ENCODE data around the gene CHCHD4. TPM values are rescaled to one million over a fixed set of nuclear protein-coding genes. Genes with fewer than 3 reads are reported as not detected.
"Not testable (repeated sequence)": the region's sequence is repeated elsewhere in the genome, so short reads cannot be mapped to it uniquely, and the experiment has no call there.

Gene CHCHD4
- total RNA-seq, 1 donor from 2014 or later: 10.8 TPM

DNA sequence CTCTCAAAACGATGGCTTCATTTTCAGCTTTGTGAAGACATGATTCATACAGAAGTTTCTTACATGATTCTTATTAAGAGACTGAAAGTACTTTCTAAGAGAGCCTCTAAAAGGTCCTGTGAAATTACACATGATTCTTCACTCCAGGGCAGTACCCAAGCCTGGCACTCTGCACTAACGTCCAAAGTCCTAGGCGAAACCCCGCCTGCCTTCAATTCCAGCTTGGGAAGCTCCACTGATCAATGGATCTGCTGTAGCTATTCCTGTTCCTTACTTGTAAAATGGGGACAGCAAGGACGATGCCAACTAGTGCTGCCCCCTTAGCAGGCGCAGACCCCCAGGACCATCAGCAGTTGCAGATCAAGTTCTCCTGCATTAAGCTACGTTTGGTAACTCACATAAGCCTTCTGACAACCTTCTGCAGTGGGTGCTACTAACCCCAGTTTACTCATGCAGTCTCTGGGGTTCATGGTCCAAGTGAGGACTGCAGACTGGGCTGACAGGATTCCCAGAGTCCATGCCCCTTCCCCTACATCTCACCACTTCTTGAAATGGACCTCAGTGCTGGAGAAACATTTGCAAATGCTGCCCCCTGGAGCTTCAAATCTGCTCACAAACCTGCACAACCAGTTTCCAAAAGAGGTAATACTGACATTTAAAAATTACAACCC lies 10.6 kb downstream of the CHCHD4 start:
- Mint-ChIP-seq H3K9me3 (ENCODE audit: low read depth) (no peaks in the 10 kb centered on the region), H3K4me3 (ENCODE audit: low read depth) (no peak overlapping the region), H3K27me3 (no peaks in the 10 kb centered on the region), H3K4me1 (ENCODE audit: low read depth) (peaks cover 6% of the 10 kb centered on the region), H3K36me3 (ENCODE audit: insufficient read depth) (peaks cover 11% of the 10 kb centered on the region), H3K27ac (no peak overlapping the region)
- TF ChIP-seq, protein P1, sequence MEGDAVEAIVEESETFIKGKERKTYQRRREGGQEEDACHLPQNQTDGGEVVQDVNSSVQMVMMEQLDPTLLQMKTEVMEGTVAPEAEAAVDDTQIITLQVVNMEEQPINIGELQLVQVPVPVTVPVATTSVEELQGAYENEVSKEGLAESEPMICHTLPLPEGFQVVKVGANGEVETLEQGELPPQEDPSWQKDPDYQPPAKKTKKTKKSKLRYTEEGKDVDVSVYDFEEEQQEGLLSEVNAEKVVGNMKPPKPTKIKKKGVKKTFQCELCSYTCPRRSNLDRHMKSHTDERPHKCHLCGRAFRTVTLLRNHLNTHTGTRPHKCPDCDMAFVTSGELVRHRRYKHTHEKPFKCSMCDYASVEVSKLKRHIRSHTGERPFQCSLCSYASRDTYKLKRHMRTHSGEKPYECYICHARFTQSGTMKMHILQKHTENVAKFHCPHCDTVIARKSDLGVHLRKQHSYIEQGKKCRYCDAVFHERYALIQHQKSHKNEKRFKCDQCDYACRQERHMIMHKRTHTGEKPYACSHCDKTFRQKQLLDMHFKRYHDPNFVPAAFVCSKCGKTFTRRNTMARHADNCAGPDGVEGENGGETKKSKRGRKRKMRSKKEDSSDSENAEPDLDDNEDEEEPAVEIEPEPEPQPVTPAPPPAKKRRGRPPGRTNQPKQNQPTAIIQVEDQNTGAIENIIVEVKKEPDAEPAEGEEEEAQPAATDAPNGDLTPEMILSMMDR (IDR thresholded peaks at IDR 0.05; ENCODE audit: unreplicated experiment): peak; percentile 59
- no peak for DNase-seq (ENCODE audit: low spot score, unreplicated experiment)

DNA sequence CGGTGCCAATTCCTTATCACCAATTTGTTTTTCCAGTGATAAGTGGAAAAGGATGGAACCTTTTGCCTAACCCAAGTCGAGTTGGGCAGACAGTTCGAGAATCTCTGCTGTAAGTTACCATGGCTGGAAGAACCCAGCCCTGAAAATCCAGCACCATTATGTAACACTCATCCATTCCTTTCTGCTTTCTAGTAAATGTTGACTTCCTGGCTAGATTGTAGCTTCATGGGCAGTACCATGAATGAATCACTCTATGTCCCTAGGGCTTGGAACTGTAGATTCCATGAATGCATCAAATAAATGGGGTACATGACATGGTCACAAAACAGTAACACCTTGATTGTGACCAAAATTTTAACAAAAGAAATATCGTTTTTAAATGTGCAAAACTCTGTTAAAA lies 14.0 kb downstream of the CHCHD4 start:
- TF ChIP-seq, protein P1 (IDR thresholded peaks at IDR 0.05; ENCODE audit: unreplicated experiment): no peak
- no peak for DNase-seq (ENCODE audit: low spot score, unreplicated experiment)
- Mint-ChIP-seq H3K27me3 (no peaks in the 10 kb centered on the region), H3K4me1 (ENCODE audit: low read depth) (peaks cover 6% of the 10 kb centered on the region), H3K9me3 (ENCODE audit: low read depth) (no peaks in the 10 kb centered on the region), H3K36me3 (ENCODE audit: insufficient read depth) (peaks cover 11% of the 10 kb centered on the region), H3K4me3 (ENCODE audit: low read depth) (no peak overlapping the region), H3K27ac (no peak overlapping the region)

DNA sequence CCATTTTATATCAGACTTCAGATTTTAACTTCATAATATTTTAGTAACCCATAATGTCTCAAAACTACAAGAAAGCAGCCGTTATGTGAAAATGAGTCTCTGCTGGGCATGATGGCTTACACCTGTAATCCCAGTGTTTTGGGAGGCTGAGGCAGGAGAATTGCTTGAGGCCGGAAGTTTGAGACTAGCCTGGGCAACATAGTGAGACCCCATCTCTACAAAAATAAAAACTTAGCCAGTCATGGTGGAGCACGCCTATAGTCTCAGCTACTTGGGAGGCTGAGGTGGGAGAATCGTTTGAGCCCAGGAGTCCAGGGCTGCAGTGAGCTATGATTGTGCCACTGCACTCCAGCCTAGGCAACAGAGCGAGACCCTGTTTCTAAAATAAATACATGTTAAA lies 14.8 kb downstream of the CHCHD4 start:
- DNase-seq (ENCODE audit: low spot score, unreplicated experiment); H3K27me3 Mint-ChIP-seq; H3K4me1 Mint-ChIP-seq (ENCODE audit: low read depth); H3K4me3 Mint-ChIP-seq (ENCODE audit: low read depth); H3K9me3 Mint-ChIP-seq (ENCODE audit: low read depth); H3K27ac Mint-ChIP-seq: not testable (repeated sequence)
- peaks cover 11% of the 10 kb centered on the region for H3K36me3 Mint-ChIP-seq (ENCODE audit: insufficient read depth)

DNA sequence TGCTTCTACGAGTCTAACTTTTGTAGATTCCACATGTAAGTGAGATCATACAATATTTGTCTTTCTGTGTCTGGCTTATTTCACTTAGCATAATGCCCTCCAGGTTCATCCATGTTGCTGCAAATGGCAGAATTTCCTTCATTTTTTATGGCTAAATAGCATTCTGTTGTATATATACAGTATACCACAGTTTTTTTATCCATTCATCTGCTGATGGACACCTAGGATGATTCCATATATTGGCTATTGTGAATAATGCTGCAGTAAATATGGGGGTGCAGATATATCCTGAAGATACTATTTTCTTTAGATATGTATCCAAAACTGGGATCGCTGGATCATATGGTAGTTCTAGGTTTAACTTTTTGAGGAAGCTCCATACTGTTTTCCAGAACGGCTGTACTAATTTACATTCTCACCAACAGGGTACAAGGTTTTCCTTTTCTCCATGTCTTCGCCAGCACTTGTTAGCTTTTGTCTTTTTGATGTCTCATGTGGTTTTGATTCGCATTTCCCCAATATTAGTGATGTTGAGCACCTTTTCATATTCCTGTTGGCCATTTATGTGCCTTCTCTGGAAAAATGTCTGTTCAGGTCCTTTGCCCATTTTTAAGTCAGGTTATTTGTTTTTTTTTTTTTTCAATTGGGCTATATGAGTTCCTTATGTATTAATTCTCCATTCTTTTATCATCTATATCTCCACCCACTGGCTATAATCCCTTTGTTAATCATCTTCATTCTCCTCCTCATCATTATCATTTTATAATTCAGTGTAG lies 26.9 kb downstream of the CHCHD4 start:
- Mint-ChIP-seq H3K27ac (no peak overlapping the region), H3K27me3 (no peaks in the 10 kb centered on the region), H3K9me3 (ENCODE audit: low read depth) (peaks cover 14% of the 10 kb centered on the region), H3K4me1 (ENCODE audit: low read depth) (no peaks in the 10 kb centered on the region), H3K4me3 (ENCODE audit: low read depth) (no peak overlapping the region), H3K36me3 (ENCODE audit: insufficient read depth) (no peaks in the 10 kb centered on the region)
- TF ChIP-seq, protein P1 (IDR thresholded peaks at IDR 0.05; ENCODE audit: unreplicated experiment): no peak
- DNase-seq (ENCODE audit: low spot score, unreplicated experiment): no peak

DNA sequence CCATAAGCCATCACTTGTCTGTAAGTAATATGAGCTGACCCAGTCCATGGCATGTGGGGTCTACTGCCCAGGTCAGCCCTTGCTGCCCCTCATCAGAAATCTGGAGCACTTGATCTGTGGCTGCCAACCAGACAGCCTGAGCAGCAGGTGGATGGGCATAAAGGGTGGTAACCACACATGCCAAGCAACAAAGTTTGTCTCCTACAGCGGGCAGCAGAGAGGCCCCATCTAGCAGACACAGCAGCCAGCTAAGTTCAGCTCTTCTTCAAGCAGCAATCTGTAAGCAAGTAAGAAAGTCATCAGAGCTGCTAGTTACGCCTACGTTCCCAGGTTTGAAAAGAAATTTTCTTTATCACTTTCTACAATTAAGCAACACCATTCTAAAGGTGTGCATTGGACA lies 27.9 kb downstream of the CHCHD4 start:
- TF ChIP-seq, protein P1 (IDR thresholded peaks at IDR 0.05; ENCODE audit: unreplicated experiment): no peak
- H3K27ac Mint-ChIP-seq: no peak overlapping the region
- H3K27me3 Mint-ChIP-seq: no peaks in the 10 kb centered on the region
- H3K36me3 Mint-ChIP-seq (ENCODE audit: insufficient read depth): no peaks in the 10 kb centered on the region
- peaks cover 4% of the 10 kb centered on the region for H3K4me1 Mint-ChIP-seq (ENCODE audit: low read depth)
- no peak overlapping the region for H3K4me3 Mint-ChIP-seq (ENCODE audit: low read depth)
- no peak for DNase-seq (ENCODE audit: low spot score, unreplicated experiment)
- H3K9me3 Mint-ChIP-seq (ENCODE audit: low read depth): peaks cover 14% of the 10 kb centered on the region
